Measurements from ENCODE around the gene TEAD2.

- no peak for TF ChIP-seq EZH2 (IDR thresholded peaks at IDR 0.05; ENCODE audit: insufficient read depth, low read length)
- TF ChIP-seq CTCF (IDR thresholded peaks at IDR 0.05; ENCODE audit: insufficient read depth, low read depth, low read length): no peak
Observed at GRCh38 chr19:49363268-49364082, 1.3 kb upstream of the TEAD2 start, which contains the start of gene DKKL1.
